Myocyte (in vitro differentiated cells): ENCODE results near the gene CORO2A. TPM values are rescaled to one million over a fixed set of nuclear protein-coding genes. Genes with fewer than 3 reads are reported as not detected.
"Not testable (repeated sequence)": the region's sequence is repeated elsewhere in the genome, so short reads cannot be mapped to it uniquely, and the experiment has no call there.

Source experiments
- DNase-seq: peaks from one replicate; pipeline ENCODE4 v3.0.0-alpha.2; 2012; ENCODE audit warnings: low read depth
- microRNA-seq: library from miRNA; unstranded; fragments of <30 nt; microRNA quantifications from one replicate; pipeline ENCODE4, GENCODE V29; 2016
- total RNA-seq: library from RNA; depleted of rRNA; stranded (reverse); fragments of >200 nt; gene quantifications from 2 replicates; pipeline ENCODE4 v1.2.3, GENCODE V29; 2014

Gene CORO2A
- total RNA-seq, 1 donor from 2014 or later: 0.16 TPM

DNA sequence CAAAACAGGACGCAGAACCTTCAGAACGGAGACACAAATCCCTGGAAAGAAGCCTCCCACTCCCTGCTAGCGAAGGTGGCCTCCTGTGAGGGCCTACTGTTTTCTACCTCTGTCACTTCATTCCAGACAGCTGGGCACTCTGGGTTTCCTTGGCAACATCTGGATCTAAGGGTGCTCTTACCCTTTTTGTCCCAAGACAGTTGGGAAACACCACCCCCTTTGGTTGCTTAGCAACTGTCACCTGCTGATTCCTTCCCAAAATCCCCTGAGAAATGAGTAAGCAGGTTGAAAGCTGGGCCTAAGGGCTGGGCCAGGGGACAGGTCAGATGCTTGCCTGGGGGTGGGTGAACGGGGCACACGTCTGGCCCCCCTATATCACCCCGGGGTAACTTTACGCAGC, 106.5 kb downstream of the CORO2A start:
- no peak for DNase-seq

GRCh38 chr9:98085058-98085457, 107.4 kb downstream of the CORO2A start:
- DNase-seq: no peak

DNA sequence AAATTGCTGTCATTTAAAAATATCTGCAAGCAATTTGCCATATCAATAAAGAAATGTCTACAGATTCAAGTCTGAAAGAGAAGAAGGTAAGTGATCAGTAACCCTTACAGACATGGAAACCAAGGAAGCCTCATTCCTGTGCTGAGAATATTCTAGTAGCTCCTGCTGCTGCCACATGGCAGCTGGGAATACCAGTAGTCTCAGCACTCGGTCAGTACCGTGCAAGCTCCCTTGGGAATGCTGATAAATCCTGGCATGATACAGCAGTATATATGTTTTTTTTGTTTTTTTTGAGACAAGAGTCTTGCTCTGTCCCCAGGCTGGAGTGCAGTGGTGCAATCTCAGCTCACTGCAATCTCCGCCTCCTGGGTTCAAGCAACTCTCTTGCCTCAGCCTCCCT, 108.0 kb downstream of the CORO2A start:
- no peak for DNase-seq

GRCh38 chr9:98083566-98084183, 108.8 kb downstream of the CORO2A start:
- DNase-seq: no peak

- no peak for DNase-seq
Measured at GRCh38 chr9:98083061-98083501, 109.4 kb downstream of the CORO2A start.

- DNase-seq: no peak
Measured at GRCh38 chr9:98081477-98082219, 110.8 kb downstream of the CORO2A start.

DNA sequence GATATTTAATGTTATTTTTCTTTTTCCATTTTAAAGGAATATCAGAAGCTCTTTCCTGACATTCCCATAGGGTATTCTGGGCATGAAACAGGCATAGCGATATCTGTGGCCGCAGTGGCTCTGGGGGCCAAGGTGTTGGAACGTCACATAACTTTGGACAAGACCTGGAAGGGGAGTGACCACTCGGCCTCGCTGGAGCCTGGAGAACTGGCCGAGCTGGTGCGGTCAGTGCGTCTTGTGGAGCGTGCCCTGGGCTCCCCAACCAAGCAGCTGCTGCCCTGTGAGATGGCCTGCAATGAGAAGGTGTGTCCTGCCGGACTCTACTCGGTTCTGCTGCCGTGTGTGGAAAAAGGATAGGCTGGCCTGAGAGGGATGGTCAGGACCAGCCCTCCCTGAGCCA, 111.7 kb downstream of the CORO2A start:
- DNase-seq: no peak

DNA sequence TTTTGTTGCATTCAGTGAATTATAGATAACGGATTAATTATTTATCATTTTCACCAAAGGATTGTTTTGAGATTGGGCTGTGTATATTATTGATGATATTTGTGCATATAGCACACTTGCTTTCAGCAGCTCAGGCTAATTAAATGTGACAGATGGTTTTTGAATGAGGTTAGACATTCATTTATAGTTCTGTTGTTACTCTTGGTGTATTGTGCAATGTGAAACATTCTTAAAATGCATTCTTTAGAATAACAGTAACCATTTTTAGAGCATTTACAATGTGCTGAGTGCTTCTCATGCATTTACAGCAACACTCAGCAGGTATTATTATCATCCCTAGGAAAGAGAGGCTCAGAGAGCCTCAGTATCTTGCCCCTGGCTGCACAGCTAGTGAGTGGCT, 112.1 kb downstream of the CORO2A start:
- DNase-seq: no peak

- DNase-seq: no peak
Measured at GRCh38 chr9:98078895-98079294, 113.5 kb downstream of the CORO2A start.

DNA sequence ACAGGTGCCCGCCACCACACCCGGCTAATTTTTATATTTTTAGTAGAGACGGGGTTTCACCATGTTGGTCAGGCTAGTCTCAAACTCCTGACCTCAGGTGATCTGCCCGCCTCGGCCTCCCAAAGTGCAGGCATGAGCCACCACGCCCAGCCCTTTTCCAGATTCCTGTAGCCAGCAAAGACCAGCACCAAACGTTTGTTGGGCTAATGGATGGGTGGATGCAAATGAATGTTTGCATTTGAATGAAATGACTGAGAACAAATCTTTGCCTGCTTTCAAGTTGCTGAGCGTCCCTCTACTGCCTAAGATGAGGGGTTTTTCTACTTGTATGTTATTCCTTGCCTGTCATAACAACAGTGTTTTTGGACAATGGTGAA, 115.9 kb downstream of the CORO2A start:
- not testable (repeated sequence) for DNase-seq

DNA sequence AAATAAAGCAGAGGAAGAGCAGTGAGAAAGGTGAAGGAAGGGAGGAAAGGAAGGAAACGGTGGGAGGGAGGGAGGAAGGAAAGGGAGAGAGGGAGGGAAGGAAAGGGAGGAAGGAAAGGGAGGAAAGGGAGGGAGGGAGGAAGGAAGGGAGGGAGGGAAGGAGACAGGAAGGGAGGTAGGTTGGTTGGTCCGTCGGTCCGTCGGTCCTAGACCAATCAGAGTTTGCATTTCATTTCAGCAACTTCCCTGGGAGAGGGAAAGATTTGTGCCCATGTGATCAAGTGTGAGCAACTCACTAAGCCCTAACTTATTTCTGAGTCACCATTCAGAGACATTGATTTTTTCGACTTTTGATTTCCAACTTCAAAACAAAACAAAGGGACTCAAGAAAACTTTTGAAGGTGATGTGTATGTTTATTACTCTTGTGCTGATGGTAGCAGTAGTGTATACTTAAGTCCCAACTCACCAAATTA, 117.1 kb downstream of the CORO2A start:
- no peak for DNase-seq

- DNase-seq: peak; percentile 70
Measured at GRCh38 chr9:98074115-98074990, 118.1 kb downstream of the CORO2A start.

DNA sequence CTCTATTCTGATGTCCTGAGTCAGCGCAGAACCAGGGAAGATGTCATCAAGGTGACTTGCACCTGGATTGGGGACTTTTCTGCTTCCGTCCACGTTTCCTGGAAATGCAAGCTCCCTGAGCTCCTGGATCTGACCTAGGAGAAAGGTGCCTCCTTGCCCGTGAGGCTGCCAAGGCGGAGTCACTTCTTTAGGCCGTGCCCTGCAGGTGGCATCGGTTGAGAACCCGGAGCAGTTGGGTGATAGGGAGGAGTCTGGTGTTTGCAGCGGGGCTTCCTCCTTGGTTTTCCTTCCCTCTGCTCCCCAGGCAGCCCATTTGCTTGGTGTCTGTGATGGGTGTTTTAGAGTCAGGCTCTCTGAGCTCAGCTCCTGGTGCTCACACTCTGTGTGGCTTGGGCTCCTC, 120.7 kb downstream of the CORO2A start:
- no peak for DNase-seq

Small RNA genes within 50 kb of the gene (microRNA-seq; reads per million reads assigned to microRNA genes)
- 0.81 reads per million for gene MIR6854

Other genes with a start within 250 kb of the CORO2A start
- gene ANP32B, start 209.3 kb downstream of the CORO2A start, total RNA-seq: 7.0 and 7.1 TPM in 2 replicates
- 57.0 and 64.2 TPM in 2 replicates for gene NANS, start 135.9 kb downstream of the CORO2A start, total RNA-seq
- 4.6 and 5.3 TPM in 2 replicates for gene TRIM14, start 73.4 kb downstream of the CORO2A start, total RNA-seq
- 20.2 and 25.3 TPM in 2 replicates for gene TBC1D2, start 63.0 kb upstream of the CORO2A start, total RNA-seq